NCI-H2171 treated with DMSO at 0.1 percent for 48 hours (cell line): ENCODE results near the gene CHD1L.
"Not testable (repeated sequence)": the region's sequence is repeated elsewhere in the genome, so short reads cannot be mapped to it uniquely, and the experiment has no call there.

Source experiments
- DNase-seq: peaks from one replicate; lab custom pipeline; 2025; lab: John Stamatoyannopoulos, UW

Gene CHD1L

DNA sequence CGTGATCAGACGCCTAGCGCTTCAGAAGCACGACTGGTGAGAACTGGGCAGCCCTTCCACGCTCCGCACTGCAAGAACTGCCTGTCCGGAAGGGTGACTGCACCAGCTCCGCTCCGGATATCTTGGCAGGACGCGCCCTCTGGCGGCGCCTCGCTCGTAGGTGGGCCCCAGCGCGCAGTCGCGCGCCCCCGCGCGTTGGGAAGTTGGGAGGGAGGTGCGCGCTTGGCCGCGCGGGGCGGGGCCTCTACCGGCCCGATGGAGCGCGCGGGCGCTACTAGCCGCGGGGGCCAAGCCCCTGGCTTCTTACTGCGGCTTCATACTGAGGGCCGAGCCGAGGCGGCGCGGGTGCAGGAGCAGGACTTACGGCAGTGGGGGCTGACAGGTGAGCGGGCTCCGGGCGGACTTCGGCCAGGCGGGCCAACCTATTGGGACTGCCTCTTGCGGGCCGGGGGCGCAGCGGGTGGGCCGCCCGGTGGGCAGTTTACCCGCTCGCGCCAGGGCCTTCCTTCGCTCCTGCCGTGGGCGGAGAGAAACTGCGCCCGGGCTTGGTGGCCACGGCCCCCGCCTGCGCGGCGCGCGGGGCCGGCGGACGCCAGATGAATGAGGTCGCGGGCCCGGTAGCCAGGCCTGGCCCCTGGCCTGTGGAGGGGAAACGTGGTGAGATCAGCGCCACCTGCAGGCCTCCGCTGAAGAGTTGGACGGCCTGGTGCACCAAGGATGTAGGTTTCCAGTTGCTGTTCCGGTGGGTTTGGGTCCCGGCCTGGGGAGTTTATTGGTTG is at the start of gene CHD1L:
TSS of gene CHD1L (plus strand) at position 236 of the 779 bp plus-strand sequence. CDS start at position 256, 20 bp downstream.
- DNase-seq, result peak; percentile 87

DNA sequence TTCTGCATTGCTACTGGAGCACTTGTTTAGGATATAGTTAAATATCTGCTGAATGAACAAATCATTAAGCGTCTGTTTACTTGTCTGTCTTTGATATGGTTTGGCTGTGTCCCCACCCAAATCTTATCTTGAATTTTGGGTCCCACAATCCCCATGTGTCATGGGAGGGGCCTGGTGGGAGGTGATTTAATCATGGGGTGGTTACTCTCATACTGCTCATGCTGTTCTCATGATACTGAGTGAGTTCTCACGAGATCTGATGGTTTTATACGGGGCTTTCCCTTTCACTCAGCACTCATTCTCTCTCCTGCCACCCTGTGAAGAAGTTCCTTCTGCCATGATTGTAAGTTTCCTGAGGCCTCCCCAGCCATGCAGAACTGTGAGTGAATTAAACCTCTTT is 45.2 kb upstream of the CHD1L start:
- DNase-seq, result not testable (repeated sequence)

DNA sequence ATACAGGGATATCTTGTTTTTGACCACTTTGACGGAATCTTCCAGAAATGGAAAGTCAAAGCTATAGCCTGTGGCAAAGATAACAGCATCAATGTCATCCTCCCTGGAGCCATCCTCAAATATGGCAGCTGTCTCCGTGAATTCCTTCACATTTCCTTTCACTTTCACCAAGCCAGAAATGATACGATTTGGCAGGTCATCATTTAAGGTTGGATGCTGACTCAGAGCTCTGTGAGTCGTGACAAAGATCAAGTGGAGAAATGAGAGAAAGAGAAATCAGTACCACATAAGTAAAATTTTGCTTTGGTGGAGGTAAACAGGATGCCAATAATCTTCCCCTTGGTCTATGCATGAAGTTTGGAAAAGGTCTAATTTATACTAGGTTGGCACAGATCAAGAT is 41.2 kb upstream of the CHD1L start:
- DNase-seq, result no peak

DNA sequence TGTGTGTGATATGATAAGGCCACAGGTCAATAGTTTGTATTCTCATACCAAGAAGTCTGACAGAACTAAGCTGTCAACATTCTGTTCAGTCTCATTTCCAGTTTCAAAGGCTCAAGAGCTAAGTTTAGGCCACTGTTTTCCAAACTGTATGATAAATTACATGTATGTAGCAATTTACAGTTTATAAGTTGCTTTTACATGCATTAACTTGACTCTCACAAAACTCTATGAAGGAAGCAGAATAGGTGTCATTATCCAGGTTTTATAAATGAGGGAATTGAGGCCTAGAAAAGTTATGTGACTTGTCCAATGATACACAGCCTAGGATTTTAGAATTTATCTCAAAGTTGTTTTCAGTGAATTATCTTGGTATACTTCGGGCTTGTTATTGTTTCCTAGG is 40.7 kb upstream of the CHD1L start:
- DNase-seq, result no peak

DNA sequence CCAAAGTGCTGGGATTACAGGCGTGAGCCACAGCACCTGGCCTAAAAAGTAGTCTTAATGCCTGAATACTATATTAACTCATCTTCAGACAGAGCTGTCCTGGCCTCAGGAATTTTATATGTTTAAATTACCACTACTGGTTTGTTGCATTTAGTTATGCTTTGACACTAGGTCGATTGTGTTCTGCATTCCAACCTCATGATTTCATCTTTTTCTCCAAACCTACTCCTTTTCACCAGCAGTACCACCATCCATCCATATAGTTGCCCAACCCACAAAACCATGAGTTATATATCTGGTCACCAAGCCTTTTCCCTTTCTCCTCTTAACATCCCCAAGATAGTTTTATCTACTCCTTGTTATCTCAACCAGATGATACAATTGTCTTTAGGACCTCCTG is 39.9 kb upstream of the CHD1L start:
- no peak for DNase-seq

DNA sequence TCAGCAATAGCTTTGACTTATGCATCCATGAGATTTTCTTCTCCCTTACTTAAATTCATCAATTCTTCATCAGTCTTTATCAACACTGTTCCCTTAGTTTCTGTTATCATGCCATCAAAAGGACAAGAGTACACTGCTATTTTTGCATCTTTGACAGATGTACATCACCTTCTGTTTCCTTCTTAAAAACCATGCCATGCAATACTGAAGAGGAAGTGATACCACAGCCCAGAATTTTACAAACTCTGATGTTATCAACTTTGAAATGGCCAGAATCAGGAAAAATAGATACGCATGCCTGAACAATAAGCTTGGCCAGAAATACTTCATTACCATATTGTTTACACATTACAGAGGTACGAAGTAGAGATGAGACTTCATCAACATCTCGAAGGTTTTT is 38.4 kb upstream of the CHD1L start:
- no peak for DNase-seq

DNA sequence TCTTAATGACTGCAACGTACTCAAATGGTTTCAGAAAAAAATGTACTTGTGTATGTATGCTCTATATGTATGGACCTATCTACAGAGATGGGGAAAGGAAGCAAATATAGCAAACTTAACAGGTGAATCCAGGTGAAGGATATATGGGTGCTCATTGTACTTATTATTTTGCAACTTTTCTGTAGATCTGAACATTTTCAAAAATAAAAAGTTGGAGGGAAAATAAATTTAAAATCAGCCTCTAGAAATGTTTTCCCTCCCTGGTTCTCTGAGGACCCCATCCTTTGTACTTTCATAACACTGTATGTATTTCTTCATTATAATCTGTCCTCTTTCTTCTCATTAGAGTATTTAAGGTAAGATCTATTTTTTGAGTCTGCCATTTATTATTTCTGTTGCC is 35.3 kb upstream of the CHD1L start:
- no peak for DNase-seq

DNA sequence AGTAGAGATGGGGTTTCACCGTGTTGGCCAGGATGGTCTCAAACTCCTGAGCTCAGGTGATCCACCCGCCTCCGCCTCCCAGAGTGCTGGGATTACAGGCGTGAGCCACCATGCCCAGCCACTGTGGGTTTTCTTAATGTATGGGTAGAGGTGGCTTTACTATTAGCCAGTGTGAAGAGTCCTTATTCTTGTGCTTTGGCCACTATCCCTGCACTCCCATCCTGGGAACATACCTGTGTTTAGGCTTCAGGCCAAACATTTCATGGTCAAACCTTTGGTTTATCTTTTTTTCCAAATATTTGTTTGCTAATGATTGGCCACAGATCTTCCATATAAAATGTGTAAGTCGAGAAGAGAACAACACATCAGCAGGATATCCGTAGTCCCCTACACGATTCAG is 33.9 kb upstream of the CHD1L start:
- DNase-seq, result no peak

DNA sequence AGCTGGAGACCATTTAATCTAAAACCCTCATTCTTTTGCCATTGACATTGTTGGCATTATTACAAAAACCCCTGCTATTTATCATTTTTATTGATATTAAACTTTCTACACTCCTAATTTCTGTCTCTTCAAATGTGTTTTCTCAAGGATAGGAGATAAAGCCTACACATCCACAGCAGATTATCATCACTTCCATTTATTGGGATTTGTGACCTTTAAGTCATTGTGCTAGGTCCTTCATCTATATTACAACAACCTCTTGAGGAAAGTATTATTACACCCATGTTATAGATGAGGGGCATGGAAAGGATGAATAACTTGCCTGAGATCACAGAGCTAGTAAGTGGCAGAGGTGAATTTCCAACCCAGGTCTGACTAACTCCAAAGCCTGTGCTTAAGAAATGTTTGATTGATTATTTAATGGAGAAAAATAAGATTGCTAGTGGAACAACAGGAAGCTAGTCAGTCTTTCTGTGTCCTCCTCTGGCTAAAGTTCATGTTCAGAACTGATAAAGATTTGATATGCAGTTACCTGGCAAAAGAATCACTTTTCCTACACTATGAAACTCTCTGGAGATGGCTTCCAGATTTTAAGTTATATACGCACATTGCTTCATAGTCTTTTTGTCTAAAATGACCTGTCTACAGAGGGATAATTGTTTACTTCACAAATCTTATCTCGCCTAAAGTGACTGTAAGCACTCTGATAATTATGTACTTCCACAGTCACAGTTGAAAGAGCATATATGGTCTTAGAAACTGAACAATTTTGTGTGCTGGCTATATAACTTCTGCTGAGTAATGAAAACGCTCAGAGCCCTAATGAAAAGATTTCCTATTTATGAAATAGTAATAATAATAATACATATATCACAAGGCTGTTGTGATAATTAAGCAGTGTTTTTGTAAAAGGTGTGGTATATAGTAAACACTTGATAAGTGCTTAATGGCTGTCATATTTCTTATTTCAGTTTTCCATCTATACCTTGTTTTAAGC is 32.4 kb upstream of the CHD1L start:
- no peak for DNase-seq

DNA sequence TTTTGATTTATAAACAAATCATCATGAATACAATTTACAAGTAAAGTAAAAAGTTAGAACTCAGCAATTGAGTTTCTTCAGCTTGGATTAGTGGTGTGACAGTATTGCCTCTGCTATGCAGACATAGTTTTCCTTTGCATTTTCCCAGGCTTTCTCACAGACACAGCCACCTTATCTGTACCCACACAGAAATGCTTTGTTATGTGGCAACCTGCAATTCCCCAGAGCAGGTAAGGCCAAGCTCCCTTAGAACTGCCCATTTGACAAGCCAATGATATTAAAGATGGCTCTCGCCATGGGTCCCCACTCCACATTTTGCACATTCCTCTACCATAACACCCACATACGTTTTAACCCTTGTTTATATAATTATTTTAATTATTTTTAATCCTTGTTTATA is 31.5 kb upstream of the CHD1L start:
- no peak for DNase-seq

DNA sequence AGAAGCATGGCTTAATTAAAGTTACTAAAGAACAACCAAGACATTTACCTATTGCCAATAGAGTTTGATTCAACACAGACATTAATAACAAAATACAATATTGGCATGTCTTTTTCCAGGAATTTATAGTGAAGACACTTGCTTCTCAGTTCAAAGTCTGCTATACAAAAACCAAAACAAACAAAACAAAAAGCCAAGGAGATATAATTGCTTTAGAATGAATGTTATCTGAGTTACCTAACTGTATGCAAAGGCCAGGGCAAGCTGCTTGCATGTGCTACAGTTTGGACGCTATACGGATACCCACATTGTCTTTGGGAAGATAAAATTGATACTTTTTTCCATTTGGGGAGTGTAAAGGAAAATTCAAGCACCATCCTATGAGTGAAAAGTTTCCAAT is 30.9 kb upstream of the CHD1L start:
- no peak for DNase-seq

DNA sequence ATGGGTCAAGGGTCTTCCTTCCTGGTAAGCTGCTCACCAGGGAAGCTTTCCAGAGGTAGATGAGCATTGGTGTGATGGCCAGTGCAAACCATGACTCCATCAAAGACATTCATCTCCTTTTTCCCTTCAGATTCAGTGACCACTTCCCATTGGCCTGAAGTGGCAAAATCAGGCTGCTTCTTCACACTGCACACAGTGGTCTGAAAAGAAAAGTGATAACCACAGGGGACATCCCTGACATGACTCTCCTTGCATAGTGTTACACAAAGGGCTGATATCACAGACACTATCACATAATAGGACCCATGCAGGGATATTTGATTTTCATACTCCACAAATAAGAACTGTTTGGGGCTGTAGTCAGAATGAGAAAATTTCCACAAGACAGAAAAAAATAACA is 29.2 kb upstream of the CHD1L start:
- no peak for DNase-seq

DNA sequence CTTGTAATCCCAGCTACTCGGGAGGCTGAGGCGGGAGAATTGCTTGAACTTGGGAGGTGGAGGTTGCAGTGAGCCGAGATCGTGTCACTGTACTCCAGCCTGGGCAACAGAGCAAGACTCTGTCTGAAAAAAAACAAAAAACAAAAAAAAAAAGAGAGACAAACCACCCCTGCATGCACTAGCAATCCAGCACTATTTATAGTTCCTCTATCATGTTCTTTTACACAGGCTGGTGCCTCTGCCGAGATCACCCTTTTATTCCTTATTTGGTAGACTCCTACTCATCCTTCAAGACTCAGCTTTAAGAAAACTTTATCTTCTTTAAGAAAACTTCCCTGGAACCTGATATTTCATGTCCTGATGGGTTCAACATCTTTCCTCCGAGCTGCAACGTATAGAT is 28.2 kb upstream of the CHD1L start:
- no peak for DNase-seq

DNA sequence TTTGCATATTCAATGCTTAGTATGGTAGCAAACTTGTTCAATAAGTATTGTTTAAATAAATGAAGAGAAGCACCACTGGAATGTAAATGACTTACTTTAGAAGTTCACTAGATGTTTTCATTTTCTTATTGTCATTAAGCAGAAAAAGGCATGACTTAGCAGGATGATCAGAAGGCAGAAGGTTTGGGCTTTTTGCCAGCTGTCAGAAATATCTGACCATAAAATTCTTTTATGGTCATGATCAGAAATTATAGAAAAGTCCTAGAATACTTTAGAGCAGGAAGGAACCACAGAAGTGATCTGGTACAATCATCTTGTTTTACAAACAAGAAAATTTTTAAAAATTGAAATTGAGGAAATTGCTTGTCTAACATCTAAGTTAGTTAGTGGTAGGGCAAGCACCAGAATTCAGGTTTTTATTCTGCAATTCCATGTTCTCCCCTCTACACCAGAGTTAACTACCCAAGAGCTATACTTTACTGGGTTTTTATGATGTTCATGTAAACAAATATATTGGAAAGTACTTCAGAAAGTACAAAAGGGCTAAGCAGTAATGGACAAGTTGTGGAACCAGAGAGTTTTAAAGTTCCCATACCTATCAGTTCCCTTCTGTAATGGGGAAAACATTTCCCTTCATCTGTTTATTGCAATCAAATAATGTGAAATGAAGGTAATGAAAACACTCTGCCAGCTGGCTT is 27.5 kb upstream of the CHD1L start:
- DNase-seq, result no peak

DNA sequence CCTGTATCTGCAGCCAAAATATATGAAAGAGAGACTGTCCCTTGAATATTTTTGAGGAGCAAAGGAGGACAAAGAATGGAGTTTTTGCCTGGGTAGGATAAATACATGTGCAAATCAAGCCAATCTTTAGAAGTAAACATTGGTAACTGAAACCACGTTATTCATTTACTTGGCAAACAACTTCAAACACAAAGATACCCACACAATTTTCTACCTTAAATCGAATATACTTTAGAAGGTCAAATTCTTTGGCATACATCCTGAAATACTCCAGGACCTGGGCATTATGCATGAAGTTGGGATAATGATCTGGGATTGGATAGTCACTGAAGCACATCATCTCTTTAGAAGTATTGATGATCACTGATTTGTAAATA is 27.0 kb upstream of the CHD1L start:
- no peak for DNase-seq

DNA sequence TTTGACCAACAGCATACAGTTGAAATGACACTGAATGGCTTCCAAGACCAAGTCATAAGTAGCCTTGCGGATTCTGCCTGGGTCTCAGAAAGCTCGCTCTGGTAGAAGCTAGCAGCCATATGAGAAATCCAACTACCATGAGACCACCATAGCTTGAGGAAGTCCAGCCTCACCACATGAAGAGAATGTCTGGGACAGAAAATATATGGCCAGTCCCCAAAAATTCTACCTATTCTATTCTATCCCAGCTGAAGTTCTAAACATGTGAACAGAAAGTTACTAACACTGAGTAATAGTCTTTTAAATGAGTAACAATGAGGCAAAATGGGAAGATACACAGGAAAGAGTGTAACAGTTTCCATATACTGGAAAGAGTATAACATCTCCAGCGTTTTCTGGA is 26.4 kb upstream of the CHD1L start:
- DNase-seq, result no peak

DNA sequence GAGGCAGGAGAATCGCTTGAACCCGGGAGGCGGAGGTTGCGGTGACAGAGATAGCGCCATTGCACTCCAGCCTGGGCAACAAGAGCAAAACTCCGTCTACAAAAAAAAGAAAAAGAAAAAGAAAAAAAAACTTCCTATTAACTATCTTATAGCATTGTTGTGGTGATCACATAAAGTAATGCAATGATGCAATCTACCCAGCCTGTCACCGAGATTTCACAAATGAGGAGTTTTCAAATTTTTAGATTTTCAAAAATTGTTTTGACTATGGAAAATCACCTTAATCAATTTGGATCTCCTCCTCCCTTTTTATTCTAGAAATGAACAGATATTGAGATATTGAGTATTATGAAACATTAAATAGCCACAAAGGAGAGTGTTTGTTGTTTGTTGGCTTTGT is 25.3 kb upstream of the CHD1L start:
- DNase-seq, result no peak

DNA sequence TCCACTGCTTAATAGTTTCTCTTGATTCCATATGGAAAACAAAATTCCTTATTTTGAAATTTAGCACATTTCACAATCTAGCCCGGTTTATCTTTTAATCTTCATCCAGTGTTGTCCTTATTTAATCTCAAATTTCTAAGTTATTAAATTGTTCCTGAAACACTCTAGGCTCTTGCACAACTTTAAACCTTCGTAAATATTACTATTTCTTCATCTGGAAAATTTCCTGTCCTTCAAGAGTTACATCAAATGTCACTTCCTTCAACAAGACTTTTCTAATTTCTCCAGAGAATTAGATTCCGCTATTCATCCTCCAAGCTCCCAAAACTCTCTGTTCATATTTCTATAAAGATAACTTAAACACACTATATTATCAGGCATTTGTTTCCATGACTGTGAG is 23.9 kb upstream of the CHD1L start:
- no peak for DNase-seq

DNA sequence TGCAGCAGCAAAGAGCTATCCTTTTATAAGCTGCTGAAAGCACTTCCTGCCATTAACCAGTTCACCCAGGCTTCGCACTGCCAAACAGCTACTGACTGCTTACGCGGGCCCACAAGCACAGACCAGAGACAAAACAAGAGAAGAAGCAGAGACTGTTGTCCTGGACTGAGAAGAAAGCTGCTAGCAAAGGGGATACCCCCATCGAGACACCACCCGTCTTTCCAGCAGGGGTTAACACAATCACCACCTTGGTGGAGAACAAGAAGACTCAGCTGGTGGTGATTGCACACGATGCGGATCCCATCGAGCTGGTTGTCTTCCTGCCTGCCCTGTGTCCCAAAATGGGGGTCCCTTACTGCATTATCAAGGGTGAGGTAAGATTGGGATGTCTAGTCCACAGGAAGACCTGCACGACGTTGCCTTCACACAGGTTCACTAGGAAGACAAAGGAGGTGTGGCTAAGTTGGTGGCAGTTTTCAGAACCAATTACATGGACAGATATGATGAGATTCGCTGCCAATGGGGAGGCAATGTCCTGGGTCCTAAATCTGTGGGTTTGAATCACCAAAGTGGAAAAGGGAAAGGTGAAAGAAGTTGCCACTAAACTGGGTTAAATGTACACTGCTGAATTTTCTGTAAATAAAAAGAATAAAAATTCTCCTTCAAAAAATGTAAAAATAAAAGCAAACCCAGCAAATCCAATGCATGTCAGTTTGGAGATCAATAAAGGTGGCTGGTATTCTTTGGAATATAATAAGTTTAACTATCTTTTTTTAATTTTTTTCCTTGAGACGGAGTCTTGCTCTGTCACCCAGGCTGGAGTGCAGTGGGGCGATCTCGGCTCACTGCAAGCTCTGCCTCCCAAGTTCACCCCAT is 18.5 kb upstream of the CHD1L start:
- no peak for DNase-seq

DNA sequence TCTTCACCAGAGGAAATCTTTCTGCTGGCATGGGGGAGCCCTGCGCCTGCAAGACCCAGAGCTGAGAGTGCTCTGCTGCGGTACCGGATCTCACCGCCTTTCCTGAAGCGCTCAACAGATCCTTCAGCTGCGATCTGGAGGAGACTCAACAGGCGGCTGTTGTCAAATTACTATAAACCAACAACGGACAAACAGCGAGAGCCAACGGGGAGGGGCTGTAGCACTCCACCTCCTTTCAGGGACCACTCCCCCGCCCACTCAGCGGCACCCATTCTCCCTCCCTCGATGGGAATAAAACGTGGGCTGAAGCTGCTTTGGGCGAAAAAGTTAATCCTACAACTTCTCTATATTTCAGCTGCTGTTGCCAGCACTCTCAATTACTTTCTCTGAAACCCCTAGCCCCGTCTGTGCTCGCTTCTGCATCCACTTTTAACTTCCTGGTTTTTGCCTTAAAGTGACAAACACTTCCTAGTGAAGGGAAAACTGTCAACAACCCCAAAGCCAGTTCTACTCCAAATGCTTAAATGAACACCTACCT is 17.2 kb upstream of the CHD1L start, which contains the start of gene FMO5:
TSS of gene FMO5 (minus strand) at position 147 of the 538 bp plus-strand sequence. CDS start 310 bp downstream, outside the sequence.
- no peak for DNase-seq

DNA sequence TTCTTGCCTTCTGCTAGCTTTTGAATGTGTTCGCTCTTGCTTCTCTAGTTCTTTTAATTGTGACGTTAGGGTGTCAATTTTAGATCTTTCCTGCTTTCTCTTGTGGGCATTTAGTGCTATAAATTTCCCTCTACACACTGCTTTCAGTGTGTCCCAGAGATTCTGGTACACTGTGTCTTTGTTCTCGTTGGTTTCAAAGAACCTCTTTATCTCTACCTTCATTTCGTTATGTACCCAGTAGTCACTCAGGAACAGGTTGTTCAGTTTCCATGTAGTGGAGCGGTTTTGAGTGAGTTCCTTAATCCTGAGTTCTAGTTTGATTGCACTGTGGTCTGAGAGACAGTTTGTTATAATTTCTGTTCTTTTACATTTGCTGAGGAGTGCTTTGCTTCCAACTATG is 11.5 kb upstream of the CHD1L start:
- DNase-seq, result not testable (repeated sequence)
